Measurements from ENCODE around the gene TSC2.
"Not testable (repeated sequence)": the region's sequence is repeated elsewhere in the genome, so short reads cannot be mapped to it uniquely, and the experiment has no call there.

DNA sequence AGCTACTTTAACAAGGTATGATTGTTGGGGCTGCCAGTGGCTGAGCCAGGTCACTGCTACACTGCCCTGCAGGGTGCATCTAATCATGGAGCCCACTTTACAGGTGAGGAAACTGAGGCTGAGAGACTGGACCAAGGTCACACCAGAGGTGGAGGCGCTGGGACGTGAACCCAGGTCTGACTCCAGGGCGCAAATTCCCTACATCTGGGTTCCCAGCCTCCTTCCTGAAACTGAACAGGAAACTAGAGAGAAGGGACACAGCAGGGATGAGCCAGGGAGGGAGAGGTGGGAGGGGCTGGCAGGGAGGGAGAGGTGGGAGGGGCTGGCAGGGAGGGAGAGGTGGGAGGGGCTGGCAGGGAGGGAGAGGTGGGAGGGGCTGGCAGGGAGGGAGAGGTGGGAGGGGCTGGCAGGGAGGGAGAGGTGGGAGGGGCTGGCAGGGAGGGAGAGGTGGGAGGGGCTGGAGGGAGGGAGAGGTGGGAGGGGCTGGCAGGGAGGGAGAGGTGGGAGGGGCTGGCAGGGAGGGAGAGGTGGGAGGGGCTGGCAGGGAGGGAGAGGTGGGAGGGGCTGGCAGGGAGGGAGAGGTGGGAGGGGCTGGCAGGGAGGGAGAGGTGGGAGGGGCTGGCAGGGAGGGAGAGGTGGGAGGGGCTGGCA, 80.0 kb downstream of the TSC2 start:
- TF ChIP-seq, protein P1, sequence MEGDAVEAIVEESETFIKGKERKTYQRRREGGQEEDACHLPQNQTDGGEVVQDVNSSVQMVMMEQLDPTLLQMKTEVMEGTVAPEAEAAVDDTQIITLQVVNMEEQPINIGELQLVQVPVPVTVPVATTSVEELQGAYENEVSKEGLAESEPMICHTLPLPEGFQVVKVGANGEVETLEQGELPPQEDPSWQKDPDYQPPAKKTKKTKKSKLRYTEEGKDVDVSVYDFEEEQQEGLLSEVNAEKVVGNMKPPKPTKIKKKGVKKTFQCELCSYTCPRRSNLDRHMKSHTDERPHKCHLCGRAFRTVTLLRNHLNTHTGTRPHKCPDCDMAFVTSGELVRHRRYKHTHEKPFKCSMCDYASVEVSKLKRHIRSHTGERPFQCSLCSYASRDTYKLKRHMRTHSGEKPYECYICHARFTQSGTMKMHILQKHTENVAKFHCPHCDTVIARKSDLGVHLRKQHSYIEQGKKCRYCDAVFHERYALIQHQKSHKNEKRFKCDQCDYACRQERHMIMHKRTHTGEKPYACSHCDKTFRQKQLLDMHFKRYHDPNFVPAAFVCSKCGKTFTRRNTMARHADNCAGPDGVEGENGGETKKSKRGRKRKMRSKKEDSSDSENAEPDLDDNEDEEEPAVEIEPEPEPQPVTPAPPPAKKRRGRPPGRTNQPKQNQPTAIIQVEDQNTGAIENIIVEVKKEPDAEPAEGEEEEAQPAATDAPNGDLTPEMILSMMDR (conservative IDR thresholded peaks at IDR 0.05; ENCODE audit: low read length) = not testable (repeated sequence)
- not testable (repeated sequence) for TF ChIP-seq EZH2phosphoT487 (IDR thresholded peaks at IDR 0.05; ENCODE audit: borderline replicate concordance, low read depth, low read length)
